GM18499 (cell line): ENCODE data around the gene IGFBP7.
"Not testable (repeated sequence)": the region's sequence is repeated elsewhere in the genome, so short reads cannot be mapped to it uniquely, and the experiment has no call there.

Experiments
- ATAC-seq: cut with Tn5 transposase; IDR thresholded peaks from one replicate; pipeline ENCODE4 v1.9.1; 2021; ENCODE audit warnings: moderate number of reproducible peaks; ENCODE audit not compliant: insufficient read depth, unreplicated experiment

The IGFBP7 gene

DNA sequence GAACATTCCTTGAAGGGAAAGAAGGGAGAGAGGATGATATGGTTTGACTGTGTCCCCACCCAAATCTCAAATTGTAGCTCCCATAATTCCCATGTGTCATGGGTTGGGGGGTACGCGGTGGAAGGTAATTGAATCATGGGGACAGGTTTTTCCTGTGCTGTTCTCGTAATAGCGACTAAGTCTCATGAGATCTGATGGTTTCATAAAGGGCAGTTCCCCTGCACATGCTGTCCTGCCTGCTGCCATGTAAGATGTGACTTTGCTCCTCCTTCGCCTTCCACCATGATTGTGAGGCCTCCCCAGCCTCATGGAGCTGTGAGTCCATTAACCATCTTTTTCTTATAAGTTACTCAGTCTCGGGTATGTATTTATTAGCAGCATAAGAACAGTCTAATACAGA lies 63.1 kb downstream of the IGFBP7 start:
- ATAC-seq: not testable (repeated sequence)

DNA sequence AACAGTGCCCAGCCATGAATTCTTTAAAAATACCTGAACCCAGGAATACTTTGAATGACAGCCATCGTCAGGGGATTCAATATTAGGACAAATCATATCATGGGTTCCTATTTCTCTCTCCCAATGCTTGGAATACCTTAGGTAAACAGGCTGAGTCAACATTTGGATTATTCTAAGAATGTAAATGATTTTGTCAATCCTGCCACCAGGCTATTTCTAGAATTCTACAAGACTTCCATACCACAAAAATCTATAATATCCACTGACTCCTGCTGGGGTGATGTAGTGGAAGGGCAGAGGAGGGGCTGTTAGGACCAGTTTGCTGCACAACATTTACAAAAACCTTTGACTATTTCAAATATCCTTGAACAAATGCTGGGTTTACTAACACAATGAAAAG lies 65.2 kb downstream of the IGFBP7 start:
- ATAC-seq: no peak

DNA sequence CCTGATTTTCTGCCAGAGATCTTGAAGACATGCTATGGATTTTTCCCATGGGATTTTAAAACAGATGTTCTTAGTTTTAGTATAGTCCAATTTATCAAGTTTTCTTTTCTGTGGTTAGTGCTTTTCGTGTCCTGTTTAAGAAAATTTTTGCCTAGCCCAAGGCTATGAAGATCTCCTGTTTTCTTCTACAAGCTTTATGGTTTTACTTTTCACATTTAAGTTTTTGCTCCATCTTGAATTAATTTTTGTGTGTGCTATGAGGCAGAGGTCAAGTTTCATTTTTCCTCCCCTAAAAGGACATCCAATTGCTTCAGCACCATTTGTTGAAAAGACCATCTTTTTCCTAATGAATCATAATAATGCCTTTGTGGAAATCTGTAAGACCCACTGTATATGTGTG lies 65.9 kb downstream of the IGFBP7 start:
- ATAC-seq: no peak

DNA sequence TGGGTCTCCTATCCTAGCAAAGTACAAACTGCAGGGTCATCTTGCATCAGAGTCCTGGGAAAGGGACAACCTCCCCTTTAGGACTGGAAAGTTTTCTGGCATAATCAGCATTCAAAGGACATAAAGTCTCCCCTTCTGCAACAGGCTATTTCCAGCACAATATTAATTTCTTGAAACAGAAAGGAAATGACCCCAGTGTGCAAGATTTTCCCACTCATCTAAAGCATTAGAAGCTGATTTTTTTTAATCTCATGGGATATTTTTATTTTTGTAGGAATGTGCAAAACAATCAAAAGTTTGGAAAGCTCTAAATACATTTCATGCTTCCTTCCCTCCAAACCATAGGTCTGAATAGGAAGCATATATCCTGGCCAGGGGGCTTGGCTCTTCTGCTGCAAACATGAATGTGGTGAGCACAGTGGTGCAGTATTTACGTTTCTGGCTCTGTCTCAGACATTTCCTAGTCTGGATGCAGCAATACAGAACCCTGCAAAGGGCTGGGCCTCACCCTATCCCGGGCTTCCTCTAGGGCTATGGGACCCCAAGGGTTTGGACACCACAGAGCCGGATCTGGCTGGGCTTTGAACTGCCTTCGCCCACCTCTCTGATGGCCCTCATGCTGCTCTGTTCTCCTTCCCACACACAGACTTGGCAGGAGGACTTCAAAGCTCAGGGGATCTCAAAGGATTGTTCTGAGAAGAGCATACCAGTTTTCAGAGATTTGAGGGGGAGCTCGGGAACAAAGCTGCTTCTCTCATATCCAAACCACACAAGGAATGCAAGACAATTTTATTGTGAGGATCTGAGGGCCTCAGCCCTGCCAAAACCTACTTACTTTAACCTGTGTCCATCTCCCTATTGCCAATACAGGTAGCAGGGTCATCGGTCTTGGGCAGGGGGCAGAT lies 66.6 kb downstream of the IGFBP7 start:
- ATAC-seq: no peak

DNA sequence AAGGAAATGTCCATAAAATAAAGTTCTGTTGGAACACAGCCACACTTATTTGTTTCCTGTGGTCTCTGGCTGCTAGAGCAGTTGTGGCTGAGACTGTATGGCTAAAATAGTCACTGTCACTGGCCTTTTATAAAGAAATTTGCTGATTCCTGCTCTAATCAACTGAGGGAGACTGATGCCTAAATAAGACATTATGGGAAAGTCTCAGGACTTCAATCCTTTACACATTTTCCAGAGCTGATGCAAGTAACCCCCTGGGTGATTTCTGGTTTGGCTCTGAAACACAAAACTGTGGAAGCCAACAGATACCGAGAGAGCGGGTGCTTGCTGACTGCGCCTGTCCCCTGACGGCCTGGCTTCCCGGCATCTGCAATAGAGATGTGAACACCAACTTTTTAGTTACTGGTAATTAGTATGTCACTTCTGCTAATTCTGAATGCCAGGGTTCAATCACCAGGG lies 67.4 kb downstream of the IGFBP7 start:
- no peak for ATAC-seq

DNA sequence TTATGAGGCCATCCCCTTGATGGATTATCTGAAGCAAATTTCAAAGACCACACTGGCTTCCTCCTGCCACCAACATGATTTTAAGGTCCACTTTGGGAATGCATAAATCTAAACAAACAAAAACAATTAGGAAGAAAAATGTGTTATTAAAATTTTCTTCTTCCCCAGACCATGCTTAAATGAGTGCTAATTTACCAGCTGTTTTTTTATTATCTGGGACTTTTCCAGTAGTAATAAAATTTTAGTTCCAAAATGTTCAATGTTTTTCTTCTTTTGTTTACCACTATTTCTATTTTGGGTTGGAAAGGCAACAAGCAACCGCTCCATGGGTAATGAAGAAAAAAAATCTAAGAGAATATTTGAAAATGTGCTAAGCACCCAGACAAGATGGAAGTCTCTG lies 69.2 kb downstream of the IGFBP7 start:
- no peak for ATAC-seq

DNA sequence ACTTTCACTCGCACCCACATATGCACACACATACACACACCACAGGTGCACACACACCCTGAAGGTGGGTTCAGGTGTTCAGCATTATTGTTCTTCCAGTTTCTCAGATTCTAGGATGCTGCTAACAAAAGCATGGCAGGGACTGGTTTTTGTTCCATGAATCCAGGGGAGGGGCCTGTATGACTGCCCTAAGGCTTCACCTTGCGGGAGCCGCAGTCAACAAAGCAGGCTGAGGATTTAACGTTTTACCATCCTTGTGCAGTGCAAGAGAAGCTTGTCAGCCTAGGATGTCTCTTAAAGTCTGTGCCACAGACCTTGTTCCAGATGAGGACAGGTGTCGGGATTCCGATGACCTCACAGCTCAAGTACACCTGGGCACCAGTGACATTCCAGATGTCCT lies 69.7 kb downstream of the IGFBP7 start:
- ATAC-seq: no peak

DNA sequence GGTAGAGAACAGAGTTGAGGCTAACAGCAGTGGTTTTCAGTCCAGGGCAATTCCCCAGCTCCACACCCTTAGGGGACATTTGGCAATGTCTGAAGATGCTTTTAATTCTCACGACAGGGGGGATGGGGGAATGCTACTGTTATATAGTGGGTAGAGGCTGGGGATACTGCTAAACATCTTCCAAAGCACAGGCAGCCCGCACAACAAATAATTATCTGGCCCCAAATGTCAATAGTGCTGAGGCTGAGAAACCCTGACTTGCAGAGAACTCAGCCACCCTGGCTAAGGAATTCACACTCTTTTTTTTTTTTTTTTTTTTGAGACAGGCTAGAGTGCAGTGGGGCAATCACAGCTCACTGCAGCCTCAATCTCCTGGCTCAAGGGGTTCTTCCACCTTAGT lies 70.8 kb downstream of the IGFBP7 start:
- ATAC-seq: no peak

DNA sequence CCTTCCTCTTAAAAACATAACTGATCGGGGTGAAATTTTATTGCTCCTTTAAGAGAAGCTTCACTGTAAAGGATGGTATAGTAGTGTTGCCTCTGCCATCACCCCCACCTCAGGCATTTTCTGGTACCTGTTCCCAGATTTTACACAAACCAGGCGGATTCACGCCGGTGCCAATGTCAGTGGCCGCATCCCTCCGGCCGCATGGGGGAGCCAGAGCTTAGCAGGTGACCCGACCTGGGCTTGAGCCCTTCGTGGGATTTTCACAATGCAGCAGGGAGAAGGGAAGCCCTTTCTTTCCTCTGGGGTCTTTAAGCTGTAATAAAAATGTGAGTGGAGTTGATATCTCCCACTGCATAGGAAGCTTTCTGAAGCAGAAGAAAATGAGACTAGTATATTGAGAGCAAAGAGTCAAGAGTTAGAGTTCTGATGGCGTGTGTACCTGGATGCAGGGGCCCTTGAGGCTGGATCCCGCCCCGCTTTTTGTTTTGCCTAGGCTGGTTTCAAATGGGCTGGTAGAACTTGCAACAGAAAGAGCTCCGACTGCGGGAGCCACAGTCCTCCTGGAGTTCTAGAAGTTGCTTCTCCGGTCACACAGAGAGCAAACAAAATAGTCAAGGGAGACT lies 72.1 kb downstream of the IGFBP7 start:
- ATAC-seq: no peak

DNA sequence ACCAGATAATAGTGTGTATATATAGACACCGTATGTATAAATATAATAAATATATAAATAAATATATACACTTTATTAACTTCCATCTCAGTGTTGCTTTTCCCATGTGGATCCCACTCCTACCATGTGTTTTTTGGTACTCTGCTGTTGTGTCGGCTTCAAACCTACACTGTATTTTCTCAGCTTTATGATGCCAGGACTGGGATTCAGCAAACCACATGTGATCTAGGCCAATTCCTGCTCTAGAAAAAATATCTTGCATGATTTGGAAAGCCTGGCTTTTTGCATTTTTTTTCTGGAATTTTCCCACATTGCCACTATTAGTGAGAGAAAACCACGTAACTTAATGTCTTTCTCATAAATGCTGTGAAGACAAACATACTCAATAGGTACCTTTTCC lies 75.7 kb downstream of the IGFBP7 start:
- no peak for ATAC-seq

DNA sequence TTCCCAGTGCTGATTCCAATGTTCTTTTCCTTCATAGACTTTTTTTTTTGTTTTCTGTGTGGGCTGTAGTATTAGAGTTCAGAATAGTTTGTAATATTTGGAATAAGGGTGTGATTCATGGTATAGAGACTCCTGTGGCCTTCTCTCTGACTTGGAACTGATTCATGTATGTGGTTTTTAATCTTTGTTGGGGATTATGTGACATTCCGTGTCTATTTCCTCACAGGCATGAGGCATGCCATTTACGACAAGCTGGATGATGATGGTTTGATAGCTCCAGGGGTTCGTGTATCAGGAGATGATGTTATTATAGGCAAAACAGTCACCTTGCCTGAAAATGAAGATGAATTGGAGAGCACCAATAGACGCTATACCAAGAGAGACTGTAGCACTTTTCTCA lies 87.1 kb downstream of the IGFBP7 start:
- no peak for ATAC-seq

DNA sequence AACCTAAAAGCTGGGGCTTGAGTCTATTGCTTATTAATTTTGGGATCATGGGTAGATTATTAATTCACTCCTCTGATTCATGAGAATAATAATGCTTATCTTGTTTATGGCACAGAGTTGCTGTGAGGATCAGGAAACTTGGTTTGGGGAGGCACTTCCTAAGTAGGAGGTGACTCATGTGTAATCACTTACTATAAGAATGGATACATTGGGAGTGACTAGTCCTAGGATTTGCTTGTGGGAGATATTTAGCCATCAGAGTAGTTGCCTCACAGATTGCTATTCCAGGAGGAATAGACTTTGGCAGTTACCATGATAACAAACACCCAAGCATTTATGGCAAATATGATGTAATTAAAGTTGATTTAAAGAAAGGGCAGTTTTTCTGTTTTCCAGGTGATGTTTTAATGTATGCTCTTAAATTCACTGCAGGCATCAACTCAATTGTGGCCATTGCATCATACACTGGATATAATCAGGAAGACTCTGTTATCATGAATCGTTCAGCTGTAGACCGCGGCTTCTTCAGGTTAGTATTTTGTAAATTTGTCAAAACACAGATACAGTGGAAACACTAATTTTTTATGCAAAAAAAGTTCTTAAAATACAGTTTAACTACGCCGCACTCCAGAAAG lies 89.6 kb downstream of the IGFBP7 start:
- no peak for ATAC-seq

DNA sequence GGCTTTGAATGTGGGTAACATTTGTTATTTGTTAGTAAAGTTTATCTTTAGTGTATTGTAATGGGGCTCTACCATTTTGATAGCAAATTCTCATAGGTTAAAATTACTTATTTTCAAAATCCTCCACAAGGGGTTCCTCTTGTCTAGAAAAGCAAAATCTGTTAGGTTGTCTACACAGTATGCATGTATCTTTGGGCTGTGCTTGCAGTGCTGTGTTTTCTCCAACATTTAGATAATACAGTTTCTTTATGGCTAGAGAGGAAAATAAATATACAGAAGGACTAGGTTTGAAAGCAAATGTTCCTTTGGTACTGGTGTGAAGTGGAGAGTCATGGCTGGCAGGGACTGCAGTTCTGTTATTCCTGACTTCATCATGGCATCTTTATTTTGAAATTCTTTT lies 91.2 kb downstream of the IGFBP7 start:
- no peak for ATAC-seq

DNA sequence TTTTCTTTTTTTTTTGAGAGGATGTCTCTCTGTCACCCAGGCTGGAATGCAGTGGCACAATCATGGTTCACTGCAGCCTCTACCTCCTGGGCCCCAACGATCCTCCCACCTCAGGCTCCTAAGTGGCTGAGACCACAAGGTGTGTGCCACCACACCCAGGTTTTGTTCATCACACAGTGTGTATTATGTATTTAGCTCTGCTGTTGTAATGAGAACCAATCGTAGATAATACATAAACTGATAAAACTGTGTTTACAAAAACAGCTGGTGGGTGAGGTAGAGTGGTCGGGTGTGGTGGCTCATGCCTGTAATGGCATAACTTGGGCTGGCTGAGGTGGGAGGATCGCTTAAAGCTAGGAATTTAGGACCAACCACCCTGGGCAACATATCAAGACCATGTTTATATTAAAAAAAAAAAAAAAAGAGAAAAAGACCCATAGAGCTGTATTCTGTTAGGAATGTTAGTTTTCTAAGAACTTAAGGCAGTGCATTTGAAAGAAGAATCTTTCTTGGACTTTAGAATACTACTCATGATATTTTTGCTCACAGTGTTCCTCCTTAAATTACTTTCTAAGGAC lies 96.6 kb downstream of the IGFBP7 start:
- ATAC-seq: no peak

DNA sequence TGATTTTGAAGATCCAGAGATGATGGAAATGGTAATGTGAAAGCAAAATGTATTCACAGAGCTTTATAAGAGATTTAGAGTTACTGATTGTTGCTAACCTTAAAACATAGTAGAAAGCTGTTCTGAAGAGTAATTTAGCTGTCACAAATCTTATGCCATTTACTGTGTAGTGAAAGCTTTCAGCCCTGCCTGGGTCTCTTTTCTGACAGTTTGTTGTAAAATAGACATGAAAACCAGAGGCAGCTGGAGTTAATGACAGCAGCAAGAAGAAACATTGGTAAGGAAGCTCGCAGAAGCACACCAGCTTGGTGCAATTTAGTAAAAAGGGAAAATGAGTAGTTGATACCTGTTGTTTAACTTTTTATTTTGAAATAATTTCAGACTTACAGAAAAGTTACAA lies 110.4 kb downstream of the IGFBP7 start:
- ATAC-seq: no peak

DNA sequence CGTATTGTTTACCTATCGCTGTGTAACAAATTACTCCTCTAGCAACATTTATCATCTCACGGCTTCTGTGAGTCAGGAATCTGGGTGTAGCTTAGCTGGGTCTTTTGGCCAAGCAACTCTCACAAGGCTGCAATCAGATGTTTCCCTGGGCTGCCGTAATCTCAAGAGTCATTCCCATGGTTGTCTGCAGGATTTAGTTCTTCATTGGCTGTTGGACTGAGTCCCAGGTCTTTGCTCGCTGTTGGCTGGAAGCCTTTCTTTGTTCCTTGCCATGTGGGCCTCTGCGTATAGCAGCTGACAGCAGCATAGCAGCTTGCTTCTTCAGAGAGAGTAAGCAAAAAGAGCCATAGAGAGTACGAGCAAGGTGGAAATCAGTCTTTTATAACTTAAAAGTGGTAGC lies 114.7 kb downstream of the IGFBP7 start:
- ATAC-seq: no peak

DNA sequence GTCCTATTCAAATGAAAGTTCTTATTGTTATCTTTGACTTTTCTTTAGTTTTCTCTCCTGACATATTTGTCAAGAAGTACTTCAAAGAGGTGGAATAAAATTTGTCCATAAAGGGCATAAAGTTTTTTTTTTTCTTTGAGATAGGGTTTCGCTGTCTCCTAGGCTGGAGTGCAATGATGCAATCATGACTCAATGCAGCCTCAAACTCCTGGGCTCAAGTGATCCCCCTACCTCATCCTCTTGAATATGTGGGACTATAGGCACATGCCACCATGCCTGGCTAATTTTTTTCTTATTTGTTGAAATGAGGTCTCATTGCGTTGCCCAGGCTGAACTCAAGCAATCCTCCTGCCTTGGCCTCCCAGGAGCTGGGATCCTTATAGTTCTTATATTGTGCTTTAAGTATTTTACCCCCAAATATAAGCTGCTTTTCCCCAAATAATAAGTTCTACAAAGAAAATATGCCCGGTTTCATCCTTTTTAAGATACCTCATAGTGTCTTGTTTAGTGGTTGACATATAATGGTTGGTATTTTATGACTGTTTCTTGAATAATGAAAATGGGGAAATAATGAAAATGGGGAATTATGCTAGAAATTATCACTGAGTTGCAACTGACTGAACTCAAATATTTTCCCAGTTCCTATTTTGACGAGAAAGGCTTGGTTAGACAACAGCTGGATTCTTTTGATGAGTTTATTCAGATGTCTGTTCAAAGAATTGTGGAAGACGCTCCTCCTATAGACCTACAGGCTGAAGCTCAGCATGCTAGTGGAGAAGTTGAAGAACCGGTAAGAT lies 119.9 kb downstream of the IGFBP7 start:
- ATAC-seq: no peak

DNA sequence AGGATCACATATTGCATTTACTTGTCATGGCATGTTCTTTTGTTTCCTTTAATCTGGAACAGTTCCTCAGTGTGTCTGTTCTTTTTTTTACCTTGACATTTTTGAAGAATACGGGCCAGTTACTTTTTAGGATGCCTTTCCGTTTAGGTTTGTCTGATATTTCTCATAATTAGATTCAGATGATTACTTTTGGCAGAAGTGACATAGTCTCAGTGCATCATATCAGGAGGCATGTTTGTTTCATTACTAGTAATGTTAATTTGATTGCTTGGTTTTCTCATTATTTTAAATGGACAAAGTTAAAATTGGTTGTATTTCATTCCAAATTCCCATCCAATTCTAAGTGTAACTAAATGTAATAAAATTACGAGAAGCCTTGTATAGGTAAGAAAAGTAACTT lies 123.2 kb downstream of the IGFBP7 start:
- no peak for ATAC-seq

DNA sequence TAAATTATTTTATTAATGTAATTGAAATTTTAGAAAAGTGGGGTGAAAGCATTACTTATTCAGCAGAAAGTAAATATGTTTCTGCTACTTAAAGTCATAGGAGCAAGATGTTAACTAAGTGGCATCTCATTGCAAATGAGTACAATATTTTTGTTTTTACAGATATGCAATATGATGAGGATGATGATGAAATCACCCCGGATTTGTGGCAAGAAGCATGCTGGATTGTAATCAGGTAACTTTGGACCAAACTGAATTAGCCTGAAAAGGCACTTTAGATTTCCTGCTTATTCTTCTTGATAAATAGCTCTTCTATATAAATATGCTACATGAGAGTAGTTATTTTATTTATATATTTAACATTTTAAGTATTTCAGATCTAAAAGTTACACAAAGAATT lies 124.0 kb downstream of the IGFBP7 start:
- no peak for ATAC-seq

DNA sequence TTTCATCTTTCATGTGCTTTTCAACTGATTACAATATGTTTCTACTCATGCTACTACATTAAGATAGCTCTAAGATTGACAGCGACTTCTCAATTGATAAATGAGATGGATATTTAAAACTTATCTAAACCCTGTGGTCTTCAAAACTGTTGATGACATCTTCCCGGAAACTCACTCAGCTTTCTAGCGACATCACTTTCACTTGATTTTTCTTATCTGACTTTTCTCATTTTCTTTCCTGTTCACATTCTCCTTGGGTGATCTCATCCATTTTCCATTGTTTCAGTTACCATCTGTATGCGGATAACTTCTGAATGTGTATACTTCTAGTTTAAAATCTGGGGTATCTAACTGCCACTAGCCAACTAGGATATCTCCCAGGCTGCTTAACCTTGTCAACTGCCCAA lies 128.4 kb downstream of the IGFBP7 start:
- no peak for ATAC-seq
